Fibroblast of pulmonary artery (primary cell): ENCODE results near the gene DCDC2.

ENCODE experiments used
- DNase-seq: peaks from one replicate; pipeline ENCODE4 v3.0.0-alpha.2; 2010; ENCODE audit warnings: low read depth
- H3K4me3 ChIP-seq: replicated peaks from 2 replicates; pipeline ENCODE4 v1.5.1; 2011; ENCODE audit warnings: low read depth, mild to moderate bottlenecking, control low read depth, low read length, moderate library complexity
- CTCF ChIP-seq: IDR thresholded peaks from 2 replicates; pipeline ENCODE4 v1.5.1; 2011; ENCODE audit warnings: mild to moderate bottlenecking, control low read depth, low read length, inconsistent platforms; ENCODE audit errors: missing control alignments

The DCDC2 gene

GRCh38 chr6:24227556-24227955, 130.3 kb downstream of the DCDC2 start:
- no peak overlapping the region for H3K4me3 ChIP-seq
- no peak for DNase-seq
- no peak for TF ChIP-seq CTCF

GRCh38 chr6:24226541-24226940, 131.3 kb downstream of the DCDC2 start:
- TF ChIP-seq CTCF = no peak
- no peak overlapping the region for H3K4me3 ChIP-seq
- DNase-seq = no peak

- no peak for TF ChIP-seq CTCF
- no peak overlapping the region for H3K4me3 ChIP-seq
- no peak for DNase-seq
Observed at GRCh38 chr6:24225838-24226237, 132.0 kb downstream of the DCDC2 start.

- no peak overlapping the region for H3K4me3 ChIP-seq
- no peak for TF ChIP-seq CTCF
- no peak for DNase-seq
Observed at GRCh38 chr6:24223115-24223919, 134.5 kb downstream of the DCDC2 start.

- DNase-seq = no peak
- no peak for TF ChIP-seq CTCF
- H3K4me3 ChIP-seq = no peak overlapping the region
Observed at GRCh38 chr6:24219670-24220069, 138.2 kb downstream of the DCDC2 start.

GRCh38 chr6:24214984-24215383, 142.9 kb downstream of the DCDC2 start:
- TF ChIP-seq CTCF = no peak
- no peak for DNase-seq
- no peak overlapping the region for H3K4me3 ChIP-seq

GRCh38 chr6:24207413-24207812, 150.4 kb downstream of the DCDC2 start:
- no peak for DNase-seq
- no peak overlapping the region for H3K4me3 ChIP-seq
- TF ChIP-seq CTCF = no peak
